ENCODE data around the gene CFAP73. TPM values are rescaled to one million over a fixed set of nuclear protein-coding genes. Genes with fewer than 3 reads are reported as not detected.

The CFAP73 gene
- total RNA-seq, 1 donor from 2014 or later = not detected

- H3K4me3 ChIP-seq = no peak overlapping the region
- H3F3A ChIP-seq (ENCODE audit: low read depth) = peaks cover 51% of the 10 kb centered on the region
- Mint-ChIP-seq H3K27ac (no peak overlapping the region), H3K36me3 (peaks cover 12% of the 10 kb centered on the region), H3K4me1 (peaks cover 30% of the 10 kb centered on the region), H3K4me3 (no peak overlapping the region), H3K27me3 (ENCODE audit: insufficient read depth, low read depth) (peaks cover 16% of the 10 kb centered on the region), H3K9me3 (no peaks in the 10 kb centered on the region)
- H3K36me3 ChIP-seq = no peaks in the 10 kb centered on the region
- H3K9me3 ChIP-seq (ENCODE audit: low read depth) = no peaks in the 10 kb centered on the region
- no peak overlapping the region for H3K4me2 ChIP-seq
- TF ChIP-seq EZH2phosphoT487 (IDR thresholded peaks at IDR 0.05) = no peak
- no peak for TF ChIP-seq EZH2 (IDR thresholded peaks at IDR 0.05)
- TF ChIP-seq CTCF (IDR thresholded peaks at IDR 0.05) = no peak
- no peaks in the 10 kb centered on the region for H3K79me2 ChIP-seq (ENCODE audit: low read depth)
- no peak overlapping the region for H3K9ac ChIP-seq
- peaks cover 43% of the 10 kb centered on the region for H3K27me3 ChIP-seq
- H4K20me1 ChIP-seq (ENCODE audit: low read depth) = peaks cover 56% of the 10 kb centered on the region
- H3K27ac ChIP-seq = no peak overlapping the region
- DNase-seq (ENCODE audit: low spot score) = no peak
- H2AFZ ChIP-seq (replicated peaks) = no peak overlapping the region
- H3K4me1 ChIP-seq = peaks cover 12% of the 10 kb centered on the region
These were observed 7.8 kb downstream of the CFAP73 start for GRCh38 chr12:113157218-113157859.

GRCh38 chr12:113158439-113159203 lies 9.1 kb downstream of the CFAP73 start:
- no peak for DNase-seq (ENCODE audit: low spot score)
- Mint-ChIP-seq H3K4me3 (no peak overlapping the region), H3K4me1 (peaks cover 34% of the 10 kb centered on the region), H3K36me3 (peaks cover 12% of the 10 kb centered on the region), H3K9me3 (no peaks in the 10 kb centered on the region), H3K27me3 (ENCODE audit: insufficient read depth, low read depth) (peaks cover 12% of the 10 kb centered on the region), H3K27ac (no peak overlapping the region)
- H3K4me3 ChIP-seq = no peak overlapping the region
- peaks cover 17% of the 10 kb centered on the region for H3K4me1 ChIP-seq
- no peaks in the 10 kb centered on the region for H3K9me3 ChIP-seq (ENCODE audit: low read depth)
- no peak overlapping the region for H3K27ac ChIP-seq
- H3K9ac ChIP-seq = no peak overlapping the region
- peaks cover 50% of the 10 kb centered on the region for H3F3A ChIP-seq (ENCODE audit: low read depth)
- no peak overlapping the region for H3K4me2 ChIP-seq
- TF ChIP-seq EZH2phosphoT487 (IDR thresholded peaks at IDR 0.05) = no peak
- TF ChIP-seq EZH2 (IDR thresholded peaks at IDR 0.05) = no peak
- TF ChIP-seq CTCF (IDR thresholded peaks at IDR 0.05) = no peak
- H2AFZ ChIP-seq (replicated peaks) = no peak overlapping the region
- peaks cover 30% of the 10 kb centered on the region for H3K27me3 ChIP-seq
- H4K20me1 ChIP-seq (ENCODE audit: low read depth) = peaks cover 65% of the 10 kb centered on the region
- H3K36me3 ChIP-seq = no peaks in the 10 kb centered on the region
- no peaks in the 10 kb centered on the region for H3K79me2 ChIP-seq (ENCODE audit: low read depth)

- H3K4me2 ChIP-seq = no peak overlapping the region
- peaks cover 17% of the 10 kb centered on the region for H3K4me1 ChIP-seq
- H3K79me2 ChIP-seq (ENCODE audit: low read depth) = no peaks in the 10 kb centered on the region
- peaks cover 30% of the 10 kb centered on the region for H3K4me1 Mint-ChIP-seq
- H3F3A ChIP-seq (ENCODE audit: low read depth) = peaks cover 37% of the 10 kb centered on the region
- H3K4me3 ChIP-seq = no peak overlapping the region
- no peak overlapping the region for H3K9ac ChIP-seq
- peaks cover 61% of the 10 kb centered on the region for H4K20me1 ChIP-seq (ENCODE audit: low read depth)
- no peak overlapping the region for H3K27ac Mint-ChIP-seq
- H3K9me3 Mint-ChIP-seq = no peaks in the 10 kb centered on the region
- H3K36me3 ChIP-seq = no peaks in the 10 kb centered on the region
- no peak overlapping the region for H2AFZ ChIP-seq (replicated peaks)
- peaks cover 12% of the 10 kb centered on the region for H3K36me3 Mint-ChIP-seq
- no peak overlapping the region for H3K27ac ChIP-seq
- no peaks in the 10 kb centered on the region for H3K9me3 ChIP-seq (ENCODE audit: low read depth)
- peaks cover 17% of the 10 kb centered on the region for H3K27me3 ChIP-seq
- H3K4me3 Mint-ChIP-seq = no peak overlapping the region
- peaks cover 8% of the 10 kb centered on the region for H3K27me3 Mint-ChIP-seq (ENCODE audit: insufficient read depth, low read depth)
- DNase-seq (ENCODE audit: low spot score) = no peak
- TF ChIP-seq CTCF (IDR thresholded peaks at IDR 0.05) = no peak
- no peak for TF ChIP-seq EZH2 (IDR thresholded peaks at IDR 0.05)
- TF ChIP-seq EZH2phosphoT487 (IDR thresholded peaks at IDR 0.05) = no peak
These were observed 10.4 kb downstream of the CFAP73 start for GRCh38 chr12:113159937-113160336.
